PC-9 (cell line): ENCODE measurements around the gene PDE7B.

Experiments
- CTCF ChIP-seq: fragments of 200-600 bp; sonication (generic); conservative IDR thresholded peaks from 2 replicates; pipeline ENCODE4 v1.6.1; 2017; ENCODE audit warnings: mixed run types, antibody characterized with exemption, mild to moderate bottlenecking, moderate library complexity
- EZH2 ChIP-seq: fragments of 200-600 bp; sonication (generic); IDR thresholded peaks from 2 replicates; pipeline ENCODE4 v1.8.0; 2017; ENCODE audit warnings: antibody characterized with exemption, low read depth

- TF ChIP-seq CTCF = no peak
- TF ChIP-seq EZH2 = no peak
Measured at GRCh38 chr6:135842618-135843392, 8.7 kb upstream of the PDE7B start.
